K562 (cell line): ENCODE data around the gene PRKACA. TPM values are rescaled to one million over a fixed set of nuclear protein-coding genes. Genes with fewer than 3 reads are reported as not detected.

Experiments used
- ATAC-seq: fragments of 200-7000 bp; cut with Tn5 transposase; 3 replicates; pipeline ENCODE4 v1.9.1; 2020; ENCODE audit warnings: moderate library complexity
- BruUV-seq: library from RNA; stranded (reverse); fragments of 400-500 nt; replicated peaks from 2 replicates; lab custom pipeline; 2021; lab: Mats Ljungman, UMichigan
- CTCF ChIA-PET: fragments of 300-600 bp; formaldehyde crosslinking; extraction: SDS; loops from one replicate; lab custom pipeline; 2021; ENCODE audit warnings: low intra/inter-chr PET ratio; lab: Yijun Ruan, JAX
- POLR2A ChIA-PET: fragments of 300-600, 350-650 bp; sonication (Branson Sonifier 250); formaldehyde crosslinking; extraction: SDS; loops from one replicate; lab custom pipeline; 2021; ENCODE audit warnings: antibody characterized with exemption, inconsistent platforms; lab: Yijun Ruan, JAX
- DNase-seq, 4 experiments: peaks; one replicate each; pipeline versions ENCODE4 v3.0.0 to v3.0.0-alpha.2; 2011 to 2018; ENCODE audit warnings: low spot score in 3 of 4, mixed read lengths in 3 of 4; ENCODE audit errors: extremely low read depth in 1 of 4
- FAIRE-seq: peaks from 2 replicates; lab custom pipeline; 2011; peaks lifted over from hg19 to GRCh38; lab: Jason Lieb, UNC
- H2AFZ ChIP-seq: 2 replicates; pipeline ENCODE4 v1.6.0; 2011; ENCODE audit warnings: low read depth, low read length, control low read depth, inconsistent platforms
- H3K27ac ChIP-seq: fragments of 200-600 bp; 3 replicates; pipeline ENCODE4 v1.8.0; 2011; ENCODE audit warnings: low read depth, mild to moderate bottlenecking, control low read depth, inconsistent platforms, low read length, moderate library complexity, mixed read lengths; ENCODE audit errors: extremely low read depth
- H3K27me3 ChIP-seq, 2 experiments: fragments of 300-600 bp in 1 of 2; 2 replicates in 1 of 2; 3 replicates in 1 of 2; pipeline versions ENCODE4 v1.6.0 to v1.8.0; 2011; ENCODE audit warnings: inconsistent platforms in 2 of 2, low read length in 2 of 2, mild to moderate bottlenecking in 1 of 2, mixed read lengths in 1 of 2, moderate library complexity in 1 of 2; ENCODE audit not compliant: control insufficient read depth in 2 of 2, insufficient read depth in 2 of 2
- H3K36me3 ChIP-seq: fragments of 300-600 bp; 3 replicates; pipeline ENCODE4 v1.8.0; 2011; ENCODE audit warnings: mild to moderate bottlenecking, low read length, inconsistent platforms; ENCODE audit not compliant: control insufficient read depth, insufficient read depth
- H3K4me1 ChIP-seq, 2 experiments: fragments of 200-600 bp in 1 of 2; replicated peaks in 1 of 2; 2 replicates in 1 of 2; 3 replicates in 1 of 2; pipeline versions ENCODE4 v1.5.1 to v1.8.0; 2011; ENCODE audit warnings: inconsistent platforms in 2 of 2, low read length in 2 of 2, mild to moderate bottlenecking in 1 of 2, mixed read lengths in 1 of 2, moderate library complexity in 1 of 2; ENCODE audit not compliant: control insufficient read depth in 2 of 2, insufficient read depth in 2 of 2
- H3K4me2 ChIP-seq: 2 replicates; pipeline ENCODE4 v1.6.1; 2011; ENCODE audit warnings: low read length, control low read depth, inconsistent platforms, mixed read lengths; ENCODE audit not compliant: insufficient read depth
- H3K4me3 ChIP-seq: fragments of 200-600 bp; sonication (generic), shearing (Covaris generic); 2 replicates; pipeline ENCODE4 v1.5.1; 2016; ENCODE audit warnings: control low read depth, inconsistent platforms
- H3K79me2 ChIP-seq: fragments of 200-600 bp; 3 replicates; pipeline ENCODE4 v1.8.0; 2011; ENCODE audit warnings: low read length, inconsistent platforms; ENCODE audit not compliant: control insufficient read depth, insufficient read depth
- H3K9ac ChIP-seq, 2 experiments: 2 replicates each; pipeline versions ENCODE4 v1.6.0 to v1.6.1; 2011; ENCODE audit warnings: low read depth in 2 of 2, low read length in 2 of 2, control low read depth in 1 of 2, inconsistent platforms in 1 of 2, mild to moderate bottlenecking in 1 of 2, mixed read lengths in 1 of 2; ENCODE audit not compliant: insufficient read depth in 1 of 2
- H3K9me1 ChIP-seq: one replicate; pipeline ENCODE4 v1.6.0; 2011; ENCODE audit warnings: inconsistent platforms, mild to moderate bottlenecking, low read length, moderate library complexity; ENCODE audit not compliant: control insufficient read depth, insufficient read depth
- H3K9me3 ChIP-seq: replicated peaks from 2 replicates; pipeline ENCODE4 v1.5.1; 2011; ENCODE audit warnings: low read depth, low read length, inconsistent platforms; ENCODE audit not compliant: control insufficient read depth, insufficient read depth
- H4K20me1 ChIP-seq: replicated peaks from 2 replicates; pipeline ENCODE4 v1.6.1; 2011; ENCODE audit warnings: low read length, inconsistent platforms, mixed read lengths; ENCODE audit not compliant: control insufficient read depth, insufficient read depth
- CBFB ChIP-seq: sonication (generic); formaldehyde crosslinking; IDR thresholded peaks from 2 replicates; pipeline ENCODE4 v1.4.0; 2020; ENCODE audit warnings: mild to moderate bottlenecking, missing genetic modification reagents
- EP400 ChIP-seq: fragments of 450-650 bp; IDR thresholded peaks from 2 replicates; pipeline ENCODE4 v1.6.1; 2017; ENCODE audit warnings: antibody characterized with exemption, mild to moderate bottlenecking, moderate library complexity
- NCOA1 ChIP-seq: fragments of 450-650 bp; IDR thresholded peaks from 2 replicates; pipeline ENCODE4 v1.6.1; 2016; ENCODE audit warnings: low read depth
- NCOA4 ChIP-seq: fragments of 450-650 bp; IDR thresholded peaks from 2 replicates; pipeline ENCODE4 v1.6.1; 2018; ENCODE audit warnings: mild to moderate bottlenecking; ENCODE audit not compliant: partially characterized antibody
- NFE2 ChIP-seq: IDR thresholded peaks from 2 replicates; pipeline ENCODE4 v1.6.1; 2014; ENCODE audit warnings: antibody characterized with exemption, low read depth
- POLR2G ChIP-seq: fragments of 200-400 bp; formaldehyde crosslinking; IDR thresholded peaks from 2 replicates; pipeline ENCODE4 v1.6.1; 2017; ENCODE audit warnings: low read depth, mild to moderate bottlenecking, antibody characterized with exemption, low read length, moderate library complexity
- RBM22 ChIP-seq: fragments of 200-400 bp; formaldehyde crosslinking; IDR thresholded peaks from 2 replicates; pipeline ENCODE4 v1.6.1; 2018; ENCODE audit warnings: low read length, low read depth; ENCODE audit not compliant: poor library complexity, severe bottlenecking
- SREBF1 ChIP-seq: fragments of 150-350 bp; IDR thresholded peaks from 2 replicates; pipeline ENCODE4 v1.6.1; 2014; ENCODE audit warnings: antibody characterized with exemption, low read depth, low read length, borderline replicate concordance
- ZFP36 ChIP-seq: fragments of 150-350 bp; IDR thresholded peaks from 2 replicates; pipeline ENCODE4 v1.6.1; 2018; ENCODE audit warnings: low read length, low read depth; ENCODE audit not compliant: partially characterized antibody
- WGBS: fragments of 100-300 bp; shearing (Covaris generic); methylation state at CpG from one replicate; pipeline ENCODE4 v1.1.6; 2016; ENCODE audit warnings: low coverage, mixed read lengths; ENCODE audit not compliant: insufficient coverage; ENCODE audit errors: missing lambda C conversion rate; 5-methylcytosine and 5-hydroxymethylcytosine counted together
- in situ Hi-C: fragments of 300-500 bp; cut with MboI; formaldehyde crosslinking; loops from 4 replicates; pipeline ENCODE4 v1.15.0; 2018; ENCODE audit warnings: inconsistent platforms, mixed read lengths
- intact Hi-C: fragments of 100-400 bp; cut with micrococcal nuclease; formaldehyde crosslinking; loops from 2 replicates; pipeline ENCODE4 v1.14.2; 2022
- polyA plus RNA-seq, 8 experiments: library from polyadenylated mRNA; depleted of rRNA in 4 of 8; stranded (reverse) in 5 of 8; unstranded in 3 of 8; fragments of >200 nt; fragmentation: Nextera tagmentation in 2 of 8; fragmentation: Illumina TruSeq in 1 of 8; extraction: Ambion mirVana in 2 of 8; extraction: Trizol in 1 of 8; gene quantifications; 2 replicates each; pipeline versions ENCODE4 v1.2.1 to v1.2.3, GENCODE V29; 2011 to 2014; ENCODE audit warnings: inconsistent platforms in 1 of 8, missing spikeins in 1 of 8
- total RNA-seq, 7 experiments: library from RNA; depleted of rRNA in 6 of 7; stranded (reverse); fragments of >200 nt in 6 of 7; fragmentation: Illumina TruSeq in 2 of 7; extraction: Trizol in 2 of 7; gene quantifications; 2 replicates each; pipeline versions ENCODE4 v1.2.1 to v1.2.3, GENCODE V29; 2011 to 2021; ENCODE audit warnings: low replicate concordance in 1 of 7

The PRKACA gene
- total and polyA plus RNA-seq, 9 of the 15 experiments (the other 6 are each of a cell fraction or from before 2014, with no cell fraction given) = 1.2 to 63.1 (median 13.0) TPM

DNA sequence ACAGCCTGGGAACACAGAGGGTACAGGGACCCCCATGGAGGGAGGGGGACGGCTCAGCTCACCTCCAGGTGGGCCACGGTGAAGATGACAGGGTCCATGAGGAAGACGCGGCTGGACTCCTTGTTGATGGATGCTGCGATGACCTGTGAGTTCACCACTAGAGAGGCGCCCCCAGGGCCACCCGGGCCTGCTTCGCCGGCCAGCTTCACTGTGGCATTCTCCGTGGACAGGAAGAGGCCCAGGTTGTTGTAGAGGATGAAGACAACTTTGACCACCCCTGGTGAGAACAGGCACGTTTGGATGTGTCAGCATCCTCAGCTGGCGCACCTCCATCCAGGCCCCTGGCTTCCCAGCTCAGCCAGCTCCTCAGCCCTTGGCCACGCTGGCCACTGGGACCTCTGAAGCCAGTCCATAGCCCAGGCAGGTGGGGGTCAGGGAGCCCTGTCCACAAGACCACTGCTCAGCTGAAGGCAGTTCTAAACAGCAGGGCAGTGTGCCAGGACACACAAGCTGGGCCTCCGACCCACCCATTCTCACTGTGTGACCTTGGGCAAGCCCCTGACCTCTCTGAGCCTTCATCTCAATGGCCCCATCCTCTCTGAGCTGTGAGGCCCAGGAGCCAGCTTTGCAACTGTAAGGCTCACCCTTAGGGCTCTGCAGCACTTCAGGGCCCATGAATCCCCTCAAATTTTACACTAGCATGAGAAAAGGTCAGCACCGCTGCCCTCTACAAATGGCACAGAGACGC lies 40.9 kb upstream of the PRKACA start:
- FAIRE-seq = no peak

GRCh38 chr19:14156971-14157717 lies 39.6 kb upstream of the PRKACA start:
- Histone ChIP-seq H3K9ac (no peak overlapping the region), H3K36me3 (peaks cover 56% of the 10 kb centered on the region; the same call in 2 of the 3 replicates), H3K4me2 (no peak overlapping the region), H3K27me3 (no peaks in the 10 kb centered on the region), H4K20me1 (no peaks in the 10 kb centered on the region; the same call in none of the 2 replicates), H2AFZ (no peak overlapping the region), H3K27ac (no peak overlapping the region), H3K4me3 (no peak overlapping the region), H3K79me2 (no peaks in the 10 kb centered on the region), H3K4me1 (peaks cover 0 to 17% of the 10 kb centered on the region in 2 experiments; a peak in 1 of 5 replicates), H3K9me3 (no peaks in the 10 kb centered on the region), H3K9me1 (peaks cover 1% of the 10 kb centered on the region)
- ATAC-seq (no peak), FAIRE-seq (no peak), DNase-seq (no peak)
- ChIA-PET POLR2A (interaction anchor here (1.0 to 1.9 kb wide), 3 partner anchors 11 to 20 kb away, joined by 3 to 4 read pairs (median 4); partner anchors contain the start of gene ASF1B), CTCF (no interaction called here)
- TF ChIP-seq RBM22 = peak; percentile 81
- TF ChIP-seq CBFB (CRISPR knock-in tag) = no peak
- TF ChIP-seq NCOA1 = no peak
- no peak for TF ChIP-seq SREBF1
- peak; percentile 9; the same call in 1 of the 2 replicates for TF ChIP-seq POLR2G
- no peak for TF ChIP-seq NCOA4
- no peak for TF ChIP-seq NFE2
- WGBS = 92% methylated on average over 21 of the region's 26 CpGs
- intact Hi-C loops (no loop called here), in situ Hi-C loops (no loop called here)
- BruUV-seq = no TSS peak

More for the DNA sequence above, 40.9 kb upstream of the PRKACA start:
- no peaks in the 10 kb centered on the region for H3K9me3 ChIP-seq
- no peaks in the 10 kb centered on the region for H3K27me3 ChIP-seq
- intact Hi-C loops (no loop called here), in situ Hi-C loops (no loop called here)
- peak overlapping the region in 1 of 2 experiments; percentile 31; a peak in 1 of 4 replicates for H3K9ac ChIP-seq
- 89% methylated on average over 16 of the region's 16 CpGs for WGBS
- H3K4me1 ChIP-seq = peaks cover 0 to 24% of the 10 kb centered on the region in 2 experiments; a peak in 1 of 5 replicates
- H3K27ac ChIP-seq = no peak overlapping the region
- no peak overlapping the region for H3K4me3 ChIP-seq
- TF ChIP-seq EP400 (no peak), ZFP36 (peak; percentile 39)
- H3K9me1 ChIP-seq = no peaks in the 10 kb centered on the region
- ChIA-PET POLR2A (interaction anchor here (0.5 to 1.9 kb wide), 7 partner anchors 12 to 637 kb away, joined by 3 to 5 read pairs (median 3); no protein-coding TSS in a partner anchor), CTCF (no interaction called here)
- no peak overlapping the region for H2AFZ ChIP-seq
- BruUV-seq = no TSS peak
- no peak for DNase-seq
- H3K79me2 ChIP-seq = no peaks in the 10 kb centered on the region
- no peak for ATAC-seq
- H4K20me1 ChIP-seq = no peaks in the 10 kb centered on the region; the same call in none of the 2 replicates
- no peak overlapping the region for H3K4me2 ChIP-seq
- peaks cover 53% of the 10 kb centered on the region; the same call in 2 of the 3 replicates for H3K36me3 ChIP-seq
